OCI-LY7 (cell line): ENCODE data around the gene ZNHIT1. TPM values are rescaled to one million over a fixed set of nuclear protein-coding genes. Genes with fewer than 3 reads are reported as not detected.
"Not testable (repeated sequence)": the region's sequence is repeated elsewhere in the genome, so short reads cannot be mapped to it uniquely, and the experiment has no call there.

Source experiments
- BruUV-seq: library from RNA; stranded (reverse); fragments of 400-500 nt; replicated peaks from 2 replicates; lab custom pipeline; 2021; lab: Mats Ljungman, UMichigan
- CTCF ChIA-PET: fragments of 300-600 bp; sonication (Branson Sonifier 250); formaldehyde crosslinking; loops from one replicate; lab custom pipeline; 2022; ENCODE audit warnings: antibody characterized with exemption; ENCODE audit not compliant: unreplicated experiment; lab: Charles Lee
- POLR2A ChIA-PET: fragments of 300-600 bp; sonication (Branson Sonifier 250); formaldehyde crosslinking; loops from one replicate; lab custom pipeline; 2022; ENCODE audit warnings: antibody characterized with exemption; lab: Charles Lee
- DNase-seq: peaks from one replicate; pipeline ENCODE4 v3.0.0-alpha.2; 2015; ENCODE audit warnings: low spot score
- H2AFZ ChIP-seq: fragments of 200-600 bp; sonication (generic), shearing (Covaris generic); 2 replicates; pipeline ENCODE4 v1.6.1; 2014; ENCODE audit warnings: mild to moderate bottlenecking, antibody characterized with exemption, low read length, moderate library complexity
- H3K27ac ChIP-seq: fragments of 200-600 bp; sonication (generic); 2 replicates; pipeline ENCODE4 v1.5.1; 2014; ENCODE audit warnings: mixed run types, low read depth, mild to moderate bottlenecking, moderate library complexity, low read length, inconsistent platforms; ENCODE audit not compliant: poor library complexity, severe bottlenecking
- H3K36me3 ChIP-seq: fragments of 200-600 bp; sonication (generic); 2 replicates; pipeline ENCODE4 v1.6.1; 2014; ENCODE audit warnings: mild to moderate bottlenecking, antibody characterized with exemption, low read length, moderate library complexity, mixed read lengths; ENCODE audit not compliant: insufficient read depth
- H3K4me1 ChIP-seq: fragments of 200-600 bp; sonication (generic); 2 replicates; pipeline ENCODE4 v1.5.1; 2014; ENCODE audit warnings: mild to moderate bottlenecking, low read length; ENCODE audit not compliant: insufficient read depth, poor library complexity, severe bottlenecking
- H3K4me2 ChIP-seq: fragments of 200-600 bp; sonication (generic); 2 replicates; pipeline ENCODE4 v1.6.1; 2014; ENCODE audit warnings: mild to moderate bottlenecking, low read length
- H3K4me3 ChIP-seq: fragments of 200-600 bp; sonication (generic); 2 replicates; pipeline ENCODE4 v1.5.1; 2014; ENCODE audit warnings: mild to moderate bottlenecking, low read depth, low read length; ENCODE audit not compliant: poor library complexity, severe bottlenecking
- H3K79me2 ChIP-seq: fragments of 200-600 bp; sonication (generic); 2 replicates; pipeline ENCODE4 v1.6.1; 2016; ENCODE audit warnings: low read depth, mild to moderate bottlenecking, low read length, moderate library complexity, mixed read lengths; ENCODE audit not compliant: insufficient read depth
- H3K9me2 ChIP-seq: fragments of 200-600 bp; sonication (generic); 2 replicates; pipeline ENCODE4 v1.6.1; 2016; ENCODE audit warnings: mild to moderate bottlenecking, low read length, mixed read lengths; ENCODE audit not compliant: insufficient read depth
- H3K9me3 ChIP-seq: fragments of 200-600 bp; sonication (generic); 2 replicates; pipeline ENCODE4 v1.6.1; 2014; ENCODE audit warnings: mild to moderate bottlenecking, mixed run types, low read length, mixed read lengths
- H4K20me1 ChIP-seq: fragments of 200-600 bp; sonication (generic); 2 replicates; pipeline ENCODE4 v1.6.1; 2014; ENCODE audit warnings: mild to moderate bottlenecking, antibody characterized with exemption, low read length, moderate library complexity, mixed read lengths; ENCODE audit not compliant: insufficient read depth
- EZH2phosphoT487 ChIP-seq: fragments of 200-600 bp; sonication (generic); IDR thresholded peaks from 2 replicates; pipeline ENCODE4 v1.6.1; 2018; ENCODE audit warnings: low read depth, borderline replicate concordance, mild to moderate bottlenecking, mixed run types, antibody characterized with exemption, low read length, moderate library complexity, mixed read lengths
- intact Hi-C: fragments of 100-400 bp; cut with micrococcal nuclease; formaldehyde crosslinking; loops from one replicate; pipeline ENCODE4 v1.10.0; 2022; ENCODE audit not compliant: unreplicated experiment
- total RNA-seq, 2 experiments: library from RNA; depleted of rRNA in 1 of 2; stranded (reverse); fragments of >200 nt in 1 of 2; shearing (Covaris generic) in 1 of 2; gene quantifications; 2 replicates each; pipeline ENCODE4 v1.2.3, GENCODE V29; 2014 to 2022
- TF ChIP-seq, protein P1 (sequence below): fragments of 200-600 bp; sonication (generic); conservative IDR thresholded peaks from 2 replicates; pipeline ENCODE4 v1.5.1; 2014; ENCODE audit warnings: mild to moderate bottlenecking, antibody characterized with exemption, low read length, moderate library complexity, mixed read lengths

ZNHIT1 gene
- total RNA-seq, 2 experiments from 2014 or later: 44.3 to 77.3 TPM

DNA sequence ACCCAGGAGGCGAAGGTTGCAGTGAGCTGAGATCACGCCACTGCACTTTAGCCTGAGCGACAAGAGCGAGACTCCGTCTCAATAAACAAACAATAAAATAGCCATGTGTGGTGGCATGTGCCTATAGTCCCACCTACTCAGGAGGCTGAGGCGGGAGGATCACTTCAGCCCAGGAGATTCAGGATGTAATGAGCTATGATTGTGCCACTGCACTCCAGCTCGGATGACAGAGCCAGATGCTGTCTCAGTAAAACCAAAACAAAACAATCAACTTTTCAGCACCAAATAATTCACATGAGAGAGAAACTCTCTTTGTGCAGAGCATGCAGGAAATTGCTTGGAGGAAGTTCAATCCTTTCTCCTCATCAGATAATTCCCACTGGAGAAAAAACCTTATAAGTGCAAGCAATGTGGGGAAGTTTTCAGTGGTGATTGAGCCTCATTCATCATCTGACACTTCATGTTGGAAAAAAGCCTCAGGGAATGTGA lies 40.3 kb downstream of the ZNHIT1 start:
- Histone ChIP-seq H3K27ac (no peak overlapping the region), H3K9me3 (no peaks in the 10 kb centered on the region), H2AFZ (no peak overlapping the region), H3K9me2 (no peaks in the 10 kb centered on the region), H3K79me2 (no peaks in the 10 kb centered on the region), H3K36me3 (no peaks in the 10 kb centered on the region), H4K20me1 (no peaks in the 10 kb centered on the region), H3K4me3 (no peak overlapping the region), H3K4me1 (no peaks in the 10 kb centered on the region), H3K4me2 (no peak overlapping the region)
- POLR2A ChIA-PET: no interaction called here
- BruUV-seq: no TSS peak
- CTCF ChIA-PET: no interaction called here
- DNase-seq: no peak
- intact Hi-C loops: no loop called here
- no peak for TF ChIP-seq EZH2phosphoT487
- TF ChIP-seq, protein P1, sequence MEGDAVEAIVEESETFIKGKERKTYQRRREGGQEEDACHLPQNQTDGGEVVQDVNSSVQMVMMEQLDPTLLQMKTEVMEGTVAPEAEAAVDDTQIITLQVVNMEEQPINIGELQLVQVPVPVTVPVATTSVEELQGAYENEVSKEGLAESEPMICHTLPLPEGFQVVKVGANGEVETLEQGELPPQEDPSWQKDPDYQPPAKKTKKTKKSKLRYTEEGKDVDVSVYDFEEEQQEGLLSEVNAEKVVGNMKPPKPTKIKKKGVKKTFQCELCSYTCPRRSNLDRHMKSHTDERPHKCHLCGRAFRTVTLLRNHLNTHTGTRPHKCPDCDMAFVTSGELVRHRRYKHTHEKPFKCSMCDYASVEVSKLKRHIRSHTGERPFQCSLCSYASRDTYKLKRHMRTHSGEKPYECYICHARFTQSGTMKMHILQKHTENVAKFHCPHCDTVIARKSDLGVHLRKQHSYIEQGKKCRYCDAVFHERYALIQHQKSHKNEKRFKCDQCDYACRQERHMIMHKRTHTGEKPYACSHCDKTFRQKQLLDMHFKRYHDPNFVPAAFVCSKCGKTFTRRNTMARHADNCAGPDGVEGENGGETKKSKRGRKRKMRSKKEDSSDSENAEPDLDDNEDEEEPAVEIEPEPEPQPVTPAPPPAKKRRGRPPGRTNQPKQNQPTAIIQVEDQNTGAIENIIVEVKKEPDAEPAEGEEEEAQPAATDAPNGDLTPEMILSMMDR: no peak

- CTCF ChIA-PET: not testable (repeated sequence)
Observed at GRCh38 chr7:101264102-101264706, 46.2 kb downstream of the ZNHIT1 start.

DNA sequence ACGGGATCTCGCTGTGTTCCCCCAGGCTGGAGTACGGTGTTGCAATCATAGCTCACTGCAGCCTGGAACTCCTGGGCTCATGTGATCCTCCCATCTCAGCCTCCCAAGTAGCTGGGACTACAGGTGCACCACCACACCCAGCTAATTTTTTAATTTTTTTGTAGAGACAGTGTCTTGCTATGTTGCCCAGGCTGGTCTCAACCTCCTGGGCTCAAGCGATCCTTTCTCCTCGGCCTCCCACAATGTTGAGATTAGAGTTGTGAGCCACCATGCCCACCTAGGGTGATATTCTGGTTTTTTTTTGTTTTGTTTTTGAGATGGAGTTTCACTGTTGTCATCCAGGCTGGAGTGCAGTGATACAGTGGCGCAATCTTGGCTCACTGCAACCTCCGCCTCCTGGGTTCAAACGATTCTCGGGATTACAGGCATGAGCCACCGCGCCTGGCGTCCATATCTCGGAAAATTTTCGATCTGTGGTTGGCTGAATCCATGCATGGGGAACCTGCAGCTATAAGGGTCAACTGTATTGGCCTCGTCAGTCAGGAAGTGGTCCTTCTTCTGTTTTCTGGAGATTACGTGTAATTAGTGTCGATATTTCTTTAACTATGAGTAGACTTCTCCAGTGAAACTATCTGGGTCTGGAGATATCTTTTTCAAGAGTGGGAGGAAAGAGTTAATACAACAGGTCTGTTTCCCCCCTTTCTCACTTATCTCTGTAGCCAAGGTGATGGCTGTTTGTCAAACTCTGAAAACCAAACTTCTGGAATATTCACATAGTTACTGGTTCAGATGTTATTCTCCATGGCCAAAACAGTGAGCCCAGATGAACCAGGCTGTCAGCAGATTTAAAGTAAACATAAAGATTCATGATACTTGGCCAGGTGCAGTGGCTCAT lies 47.9 kb downstream of the ZNHIT1 start:
- BruUV-seq: no TSS peak
- Histone ChIP-seq H2AFZ (no peak overlapping the region), H3K79me2 (no peaks in the 10 kb centered on the region), H3K4me3 (no peak overlapping the region), H3K36me3 (no peaks in the 10 kb centered on the region), H3K4me2 (no peak overlapping the region), H3K4me1 (no peaks in the 10 kb centered on the region), H3K9me3 (no peaks in the 10 kb centered on the region), H4K20me1 (no peaks in the 10 kb centered on the region), H3K27ac (no peak overlapping the region), H3K9me2 (no peaks in the 10 kb centered on the region)
- intact Hi-C loops: no loop called here
- DNase-seq: no peak
- POLR2A ChIA-PET: interaction anchor here (0.6 kb wide), 2 partner anchors 55 to 124 kb away, joined by 3 to 6 read pairs; no protein-coding TSS in a partner anchor
- CTCF ChIA-PET: interaction anchor here (1.1 kb wide), 1 partner anchor 17 kb away, joined by 3 read pairs; no protein-coding TSS in a partner anchor
- TF ChIP-seq EZH2phosphoT487: no peak
- TF ChIP-seq, protein P1: no peak

More at GRCh38 chr7:101264102-101264706, 46.2 kb downstream of the ZNHIT1 start:
- H3K4me3 ChIP-seq, DNase-seq, H3K79me2 ChIP-seq, H3K4me2 ChIP-seq, H3K4me1 ChIP-seq, H2AFZ ChIP-seq, POLR2A ChIA-PET, H3K36me3 ChIP-seq, H3K27ac ChIP-seq, H3K9me3 ChIP-seq, BruUV-seq, intact Hi-C loops, H3K9me2 ChIP-seq, H4K20me1 ChIP-seq: not testable (repeated sequence)
